ENCODE results near the gene TPTE2.

DNA sequence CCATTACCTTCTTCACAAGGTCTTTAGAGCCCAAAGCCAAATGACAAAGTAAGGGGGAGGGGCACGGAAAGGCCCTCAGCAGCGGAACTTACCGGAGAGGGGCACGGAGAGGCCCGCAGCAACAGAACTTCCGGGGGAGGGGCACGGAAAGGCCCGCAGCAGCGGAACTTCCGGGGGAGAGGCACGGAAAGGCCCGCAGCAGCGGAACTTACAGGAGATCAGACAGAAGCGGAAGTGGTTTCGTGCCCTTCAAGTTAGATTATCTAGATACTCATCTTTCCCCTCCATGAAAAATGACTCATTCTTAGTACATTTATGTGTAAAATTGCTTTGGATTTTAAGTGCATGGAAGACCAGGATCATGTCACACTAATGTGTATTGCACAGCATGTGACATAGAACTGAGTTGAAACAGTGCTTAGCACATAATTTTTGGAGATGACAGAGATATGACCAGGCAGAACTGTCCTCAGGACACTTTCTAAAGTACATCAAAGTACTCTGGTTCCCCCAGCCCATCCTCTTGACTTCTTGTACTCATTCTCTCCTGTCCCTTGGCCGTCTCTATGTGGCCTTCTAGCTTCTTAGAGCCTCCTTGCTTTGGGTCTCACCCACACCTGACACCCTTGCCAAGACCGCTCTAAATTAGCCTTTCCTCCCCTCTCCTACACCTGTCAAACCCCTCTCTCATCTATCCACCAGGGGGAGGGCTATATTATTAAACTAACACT lies 25.7 kb upstream of the TPTE2 start:
- TF ChIP-seq, protein P1, sequence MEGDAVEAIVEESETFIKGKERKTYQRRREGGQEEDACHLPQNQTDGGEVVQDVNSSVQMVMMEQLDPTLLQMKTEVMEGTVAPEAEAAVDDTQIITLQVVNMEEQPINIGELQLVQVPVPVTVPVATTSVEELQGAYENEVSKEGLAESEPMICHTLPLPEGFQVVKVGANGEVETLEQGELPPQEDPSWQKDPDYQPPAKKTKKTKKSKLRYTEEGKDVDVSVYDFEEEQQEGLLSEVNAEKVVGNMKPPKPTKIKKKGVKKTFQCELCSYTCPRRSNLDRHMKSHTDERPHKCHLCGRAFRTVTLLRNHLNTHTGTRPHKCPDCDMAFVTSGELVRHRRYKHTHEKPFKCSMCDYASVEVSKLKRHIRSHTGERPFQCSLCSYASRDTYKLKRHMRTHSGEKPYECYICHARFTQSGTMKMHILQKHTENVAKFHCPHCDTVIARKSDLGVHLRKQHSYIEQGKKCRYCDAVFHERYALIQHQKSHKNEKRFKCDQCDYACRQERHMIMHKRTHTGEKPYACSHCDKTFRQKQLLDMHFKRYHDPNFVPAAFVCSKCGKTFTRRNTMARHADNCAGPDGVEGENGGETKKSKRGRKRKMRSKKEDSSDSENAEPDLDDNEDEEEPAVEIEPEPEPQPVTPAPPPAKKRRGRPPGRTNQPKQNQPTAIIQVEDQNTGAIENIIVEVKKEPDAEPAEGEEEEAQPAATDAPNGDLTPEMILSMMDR (conservative IDR thresholded peaks at IDR 0.05 in 1 of 2, IDR thresholded peaks at IDR 0.05 in 1 of 2; ENCODE audit: low read depth in 1 of 2, low read length in 2 of 2), result no peak
- no peak for TF ChIP-seq EZH2 (IDR thresholded peaks at IDR 0.05; ENCODE audit: low read length, missing control alignments)

All from fibroblast of lung (primary cell).